SK-N-SH (cell line): ENCODE data around the gene PLIN1.

Experiments
- CTCF ChIP-seq: fragments of 200-600 bp; sonication (generic); IDR thresholded peaks from 2 replicates; pipeline ENCODE4 v1.6.1; 2017; ENCODE audit warnings: antibody characterized with exemption, mild to moderate bottlenecking, moderate library complexity
- EP300 ChIP-seq, 2 experiments: IDR thresholded peaks; 2 replicates each; pipeline versions ENCODE4 v1.4.0 to v1.6.1; 2012; ENCODE audit warnings: borderline replicate concordance in 1 of 2, low read depth in 1 of 2, low read length in 1 of 2
- FOXM1 ChIP-seq: IDR thresholded peaks from 2 replicates; pipeline ENCODE4 v1.4.0; 2012; ENCODE audit warnings: low read depth, mild to moderate bottlenecking
- JUND ChIP-seq: IDR thresholded peaks from 2 replicates; pipeline ENCODE4 v1.4.0; 2012
- MAX ChIP-seq: IDR thresholded peaks from 2 replicates; pipeline ENCODE4 v1.4.0; 2012; ENCODE audit warnings: low read depth
- POLR2AphosphoS5 ChIP-seq: IDR thresholded peaks from 2 replicates; pipeline ENCODE4 v1.6.1; 2012; ENCODE audit warnings: low read depth, low read length
- RAD21 ChIP-seq: IDR thresholded peaks from 2 replicates; pipeline ENCODE4 v1.6.1; 2012; ENCODE audit warnings: mild to moderate bottlenecking, low read length
- RXRA ChIP-seq: IDR thresholded peaks from 2 replicates; pipeline ENCODE4 v1.4.0; 2012; ENCODE audit warnings: low read depth, mild to moderate bottlenecking, borderline replicate concordance
- TAF1 ChIP-seq: IDR thresholded peaks from 2 replicates; pipeline ENCODE4 v1.6.1; 2012; ENCODE audit warnings: low read depth, mild to moderate bottlenecking, low read length, moderate library complexity, borderline replicate concordance
- TEAD4 ChIP-seq: IDR thresholded peaks from 2 replicates; pipeline ENCODE4 v1.4.0; 2012; ENCODE audit warnings: mild to moderate bottlenecking, borderline replicate concordance; ENCODE audit not compliant: insufficient read depth
- YY1 ChIP-seq: IDR thresholded peaks from 2 replicates; pipeline ENCODE4 v1.4.0; 2012; ENCODE audit warnings: low read depth, mild to moderate bottlenecking
- TF ChIP-seq, protein P1 (sequence below): IDR thresholded peaks from 2 replicates; pipeline ENCODE4 v1.4.0; 2012; ENCODE audit warnings: low read depth, borderline replicate concordance
- TF ChIP-seq, protein P2 (sequence below): IDR thresholded peaks from 2 replicates; pipeline ENCODE4 v1.6.1; 2012; ENCODE audit warnings: mild to moderate bottlenecking, low read depth, low read length, moderate library complexity
- TF ChIP-seq, protein P3 (sequence below): fragments of 150-350 bp; IDR thresholded peaks from 2 replicates; pipeline ENCODE4 v1.6.1; 2017; ENCODE audit warnings: antibody characterized with exemption, low read length, low read depth, borderline replicate concordance

- TF ChIP-seq CTCF (no peak), TAF1 (no peak), FOXM1 (no peak), JUND (no peak), POLR2AphosphoS5 (no peak), MAX (no peak), RXRA (no peak), EP300 (IDR thresholded peaks at IDR 0.05; ENCODE audit: borderline replicate concordance in 1 of 2, low read depth in 1 of 2, low read length in 1 of 2) (no peak), YY1 (no peak), RAD21 (no peak), TEAD4 (no peak)
- TF ChIP-seq, protein P1, sequence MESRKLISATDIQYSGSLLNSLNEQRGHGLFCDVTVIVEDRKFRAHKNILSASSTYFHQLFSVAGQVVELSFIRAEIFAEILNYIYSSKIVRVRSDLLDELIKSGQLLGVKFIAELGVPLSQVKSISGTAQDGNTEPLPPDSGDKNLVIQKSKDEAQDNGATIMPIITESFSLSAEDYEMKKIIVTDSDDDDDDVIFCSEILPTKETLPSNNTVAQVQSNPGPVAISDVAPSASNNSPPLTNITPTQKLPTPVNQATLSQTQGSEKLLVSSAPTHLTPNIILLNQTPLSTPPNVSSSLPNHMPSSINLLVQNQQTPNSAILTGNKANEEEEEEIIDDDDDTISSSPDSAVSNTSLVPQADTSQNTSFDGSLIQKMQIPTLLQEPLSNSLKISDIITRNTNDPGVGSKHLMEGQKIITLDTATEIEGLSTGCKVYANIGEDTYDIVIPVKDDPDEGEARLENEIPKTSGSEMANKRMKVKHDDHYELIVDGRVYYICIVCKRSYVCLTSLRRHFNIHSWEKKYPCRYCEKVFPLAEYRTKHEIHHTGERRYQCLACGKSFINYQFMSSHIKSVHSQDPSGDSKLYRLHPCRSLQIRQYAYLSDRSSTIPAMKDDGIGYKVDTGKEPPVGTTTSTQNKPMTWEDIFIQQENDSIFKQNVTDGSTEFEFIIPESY: no peak
- TF ChIP-seq, protein P2, sequence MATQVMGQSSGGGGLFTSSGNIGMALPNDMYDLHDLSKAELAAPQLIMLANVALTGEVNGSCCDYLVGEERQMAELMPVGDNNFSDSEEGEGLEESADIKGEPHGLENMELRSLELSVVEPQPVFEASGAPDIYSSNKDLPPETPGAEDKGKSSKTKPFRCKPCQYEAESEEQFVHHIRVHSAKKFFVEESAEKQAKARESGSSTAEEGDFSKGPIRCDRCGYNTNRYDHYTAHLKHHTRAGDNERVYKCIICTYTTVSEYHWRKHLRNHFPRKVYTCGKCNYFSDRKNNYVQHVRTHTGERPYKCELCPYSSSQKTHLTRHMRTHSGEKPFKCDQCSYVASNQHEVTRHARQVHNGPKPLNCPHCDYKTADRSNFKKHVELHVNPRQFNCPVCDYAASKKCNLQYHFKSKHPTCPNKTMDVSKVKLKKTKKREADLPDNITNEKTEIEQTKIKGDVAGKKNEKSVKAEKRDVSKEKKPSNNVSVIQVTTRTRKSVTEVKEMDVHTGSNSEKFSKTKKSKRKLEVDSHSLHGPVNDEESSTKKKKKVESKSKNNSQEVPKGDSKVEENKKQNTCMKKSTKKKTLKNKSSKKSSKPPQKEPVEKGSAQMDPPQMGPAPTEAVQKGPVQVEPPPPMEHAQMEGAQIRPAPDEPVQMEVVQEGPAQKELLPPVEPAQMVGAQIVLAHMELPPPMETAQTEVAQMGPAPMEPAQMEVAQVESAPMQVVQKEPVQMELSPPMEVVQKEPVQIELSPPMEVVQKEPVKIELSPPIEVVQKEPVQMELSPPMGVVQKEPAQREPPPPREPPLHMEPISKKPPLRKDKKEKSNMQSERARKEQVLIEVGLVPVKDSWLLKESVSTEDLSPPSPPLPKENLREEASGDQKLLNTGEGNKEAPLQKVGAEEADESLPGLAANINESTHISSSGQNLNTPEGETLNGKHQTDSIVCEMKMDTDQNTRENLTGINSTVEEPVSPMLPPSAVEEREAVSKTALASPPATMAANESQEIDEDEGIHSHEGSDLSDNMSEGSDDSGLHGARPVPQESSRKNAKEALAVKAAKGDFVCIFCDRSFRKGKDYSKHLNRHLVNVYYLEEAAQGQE: no peak
- TF ChIP-seq, protein P3, sequence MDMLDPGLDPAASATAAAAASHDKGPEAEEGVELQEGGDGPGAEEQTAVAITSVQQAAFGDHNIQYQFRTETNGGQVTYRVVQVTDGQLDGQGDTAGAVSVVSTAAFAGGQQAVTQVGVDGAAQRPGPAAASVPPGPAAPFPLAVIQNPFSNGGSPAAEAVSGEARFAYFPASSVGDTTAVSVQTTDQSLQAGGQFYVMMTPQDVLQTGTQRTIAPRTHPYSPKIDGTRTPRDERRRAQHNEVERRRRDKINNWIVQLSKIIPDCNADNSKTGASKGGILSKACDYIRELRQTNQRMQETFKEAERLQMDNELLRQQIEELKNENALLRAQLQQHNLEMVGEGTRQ: no peak
Observed at GRCh38 chr15:89653578-89653977, 25.6 kb downstream of the PLIN1 start.
